H1 (cell line): ENCODE measurements around the gene SENP2. TPM values are rescaled to one million over a fixed set of nuclear protein-coding genes. Genes with fewer than 3 reads are reported as not detected.

Experiments
- BACH1 ChIP-seq: IDR thresholded peaks from 2 replicates; pipeline ENCODE4 v1.6.1; 2012; ENCODE audit warnings: low read length, improper control_type of control experiment
- HDAC2 ChIP-seq, 2 experiments: fragments of 300-600 bp in 1 of 2; sonication (generic) in 1 of 2; IDR thresholded peaks; 2 replicates each; pipeline ENCODE4 v1.6.1; 2011 to 2012; ENCODE audit warnings: low read depth in 2 of 2, low read length in 2 of 2, mild to moderate bottlenecking in 2 of 2, moderate library complexity in 2 of 2, borderline replicate concordance in 1 of 2, inconsistent platforms in 1 of 2
- JUN ChIP-seq: IDR thresholded peaks from 2 replicates; pipeline ENCODE4 v1.6.1; 2011; ENCODE audit warnings: low read depth, mild to moderate bottlenecking, improper control_type of control experiment, low read length
- SUZ12 ChIP-seq: fragments of 200-600 bp; sonication (generic); IDR thresholded peaks from 2 replicates; pipeline ENCODE4 v1.6.1; 2012; ENCODE audit warnings: mild to moderate bottlenecking, inconsistent platforms, low read length, moderate library complexity, mixed read lengths
- polyA plus RNA-seq, 7 experiments: library from polyadenylated mRNA; depleted of rRNA in 3 of 7; stranded (reverse) in 5 of 7; unstranded in 2 of 7; fragments of >200 nt in 5 of 7; fragments of 200-250 nt in 2 of 7; gene quantifications; 1 replicate in 5 of 7; 2 replicates in 1 of 7; 4 replicates in 1 of 7; pipeline versions ENCODE4 v1.2.1 to v1.2.3, GENCODE V29; 2011 to 2013; ENCODE audit warnings: missing spikeins in 2 of 7, mixed read lengths in 2 of 7
- total RNA-seq: library from RNA; stranded (reverse); fragmentation: NEBNext Ultra II Directional; extraction: Animal tissue kit (Norgen Biotek cat#: 25700); gene quantifications from 2 replicates; pipeline ENCODE4 v1.2.1, GENCODE V29; 2021
- TF ChIP-seq, protein P1 (sequence below): IDR thresholded peaks from 2 replicates; pipeline ENCODE4 v1.6.1; 2012; ENCODE audit warnings: inconsistent platforms

Gene SENP2
- total and polyA plus RNA-seq, 2 of the 8 experiments (the other 6 are each of a cell fraction or from before 2014, with no cell fraction given): 25.2 to 69.3 TPM

DNA sequence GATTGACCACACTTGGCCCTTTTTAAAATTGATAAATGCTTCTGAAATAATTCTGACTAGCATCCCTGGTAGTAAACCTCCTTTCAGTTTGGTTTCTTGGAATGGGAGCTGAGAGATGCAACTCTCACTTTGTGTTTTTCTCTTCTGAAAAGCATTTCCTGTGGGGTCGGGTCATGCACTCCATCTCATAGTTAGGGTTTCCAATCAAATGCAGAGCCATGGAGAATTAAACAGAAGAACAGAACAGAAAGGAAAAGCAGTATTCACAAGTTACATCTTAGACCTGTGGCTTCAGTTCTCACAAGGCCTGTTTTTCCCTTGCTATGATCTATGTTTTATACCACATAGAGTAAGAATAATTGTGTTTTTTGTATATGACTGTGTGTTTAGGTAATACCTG is 39.7 kb downstream of the SENP2 start (continued):
- TF ChIP-seq SUZ12 (no peak), HDAC2 (IDR thresholded peaks at IDR 0.05; ENCODE audit: borderline replicate concordance in 1 of 2, low read depth in 2 of 2, low read length in 2 of 2) (no peak), JUN (no peak), BACH1 (no peak)
- TF ChIP-seq, protein P1, sequence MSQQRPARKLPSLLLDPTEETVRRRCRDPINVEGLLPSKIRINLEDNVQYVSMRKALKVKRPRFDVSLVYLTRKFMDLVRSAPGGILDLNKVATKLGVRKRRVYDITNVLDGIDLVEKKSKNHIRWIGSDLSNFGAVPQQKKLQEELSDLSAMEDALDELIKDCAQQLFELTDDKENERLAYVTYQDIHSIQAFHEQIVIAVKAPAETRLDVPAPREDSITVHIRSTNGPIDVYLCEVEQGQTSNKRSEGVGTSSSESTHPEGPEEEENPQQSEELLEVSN: no peak
- TF ChIP-seq, all 59 proteins: peak for 0
